H1 (cell line): ENCODE measurements around the gene DRC7. TPM values are rescaled to one million over a fixed set of nuclear protein-coding genes. Genes with fewer than 3 reads are reported as not detected.

Source experiments
- BACH1 ChIP-seq: IDR thresholded peaks from 2 replicates; pipeline ENCODE4 v1.6.1; 2012; ENCODE audit warnings: low read length, improper control_type of control experiment
- E2F6 ChIP-seq: IDR thresholded peaks from 2 replicates; pipeline ENCODE4 v1.6.1; 2012; ENCODE audit warnings: inconsistent platforms
- JUND ChIP-seq: IDR thresholded peaks from 2 replicates; pipeline ENCODE4 v1.6.1; 2011; ENCODE audit warnings: mild to moderate bottlenecking, improper control_type of control experiment, low read length
- MAFK ChIP-seq: IDR thresholded peaks from 2 replicates; pipeline ENCODE4 v1.6.1; 2012; ENCODE audit warnings: low read depth, mild to moderate bottlenecking, improper control_type of control experiment, low read length
- POLR2A ChIP-seq, 2 experiments: IDR thresholded peaks; 1 replicate in 1 of 2; 2 replicates in 1 of 2; pipeline ENCODE4 v1.6.1; 2011; ENCODE audit warnings: low read depth in 2 of 2, low read length in 2 of 2, mild to moderate bottlenecking in 2 of 2; ENCODE audit errors: control extremely low read depth in 1 of 2
- POU5F1 ChIP-seq: IDR thresholded peaks from 2 replicates; pipeline ENCODE4 v1.6.1; 2011; ENCODE audit warnings: low read depth, mild to moderate bottlenecking, low read length, moderate library complexity
- RXRA ChIP-seq: IDR thresholded peaks from 2 replicates; pipeline ENCODE4 v1.6.1; 2011; ENCODE audit warnings: low read depth, mild to moderate bottlenecking, low read length, moderate library complexity; ENCODE audit not compliant: insufficient read depth
- polyA plus RNA-seq, 7 experiments: library from polyadenylated mRNA; depleted of rRNA in 3 of 7; stranded (reverse) in 5 of 7; unstranded in 2 of 7; fragments of >200 nt in 5 of 7; fragments of 200-250 nt in 2 of 7; gene quantifications; 1 replicate in 5 of 7; 2 replicates in 1 of 7; 4 replicates in 1 of 7; pipeline versions ENCODE4 v1.2.1 to v1.2.3, GENCODE V29; 2011 to 2013; ENCODE audit warnings: missing spikeins in 2 of 7, mixed read lengths in 2 of 7
- total RNA-seq: library from RNA; stranded (reverse); fragmentation: NEBNext Ultra II Directional; extraction: Animal tissue kit (Norgen Biotek cat#: 25700); gene quantifications from 2 replicates; pipeline ENCODE4 v1.2.1, GENCODE V29; 2021

Gene DRC7
- total and polyA plus RNA-seq, 2 of the 8 experiments (the other 6 are each of a cell fraction or from before 2014, with no cell fraction given) = 0.14 TPM; not detected in 1

- TF ChIP-seq RXRA (no peak), E2F6 (no peak), POLR2A (IDR thresholded peaks at IDR 0.05; ENCODE audit: control extremely low read depth in 1 of 2, low read depth in 2 of 2, low read length in 2 of 2) (no peak), MAFK (no peak), BACH1 (no peak), JUND (no peak), POU5F1 (no peak)
- TF ChIP-seq, all 59 proteins: peak for 0
Measured at GRCh38 chr16:57749856-57750452, 55.3 kb downstream of the DRC7 start (continued).
